Ovary (tissue), 9 donors: Measurements from ENCODE around the gene BMPER. TPM values are rescaled to one million over a fixed set of nuclear protein-coding genes. Genes with fewer than 3 reads are reported as not detected.

Experiments
- DNase-seq, 5 donors: peaks; one replicate each; pipeline ENCODE4 v3.0.0-alpha.2; 2019 to 2020
- H3K27ac ChIP-seq, 2 donors: fragments of 200-600 bp; one replicate each; pipeline versions ENCODE4 v1.5.1 to v1.8.0; 2019 to 2022
- H3K27me3 ChIP-seq: fragments of 200-600 bp; one replicate; pipeline ENCODE4 v1.8.0; 2022
- H3K36me3 ChIP-seq: fragments of 200-600 bp; sonication (generic); one replicate; pipeline ENCODE4 v1.5.1; 2019
- H3K4me1 ChIP-seq: one replicate; pipeline ENCODE4 v1.8.1; 2013; ENCODE audit warnings: mild to moderate bottlenecking, moderate library complexity; ENCODE audit not compliant: insufficient read depth
- H3K4me3 ChIP-seq: fragments of 200-600 bp; sonication (generic); one replicate; pipeline ENCODE4 v1.5.1; 2017
- H3K9me3 ChIP-seq, 2 donors: fragments of 200-600 bp in 1 of 2; sonication (generic) in 1 of 2; one replicate each; pipeline versions ENCODE4 v1.5.1 to v1.8.1; 2013 to 2019; ENCODE audit warnings: mild to moderate bottlenecking in 1 of 2, moderate library complexity in 1 of 2
- EP300 ChIP-seq: sonication (generic); formaldehyde crosslinking; IDR thresholded peaks from one replicate; pipeline ENCODE4 v1.6.1; 2017; ENCODE audit warnings: antibody characterized with exemption
- POLR2A ChIP-seq: fragments of 450-650 bp; IDR thresholded peaks from one replicate; pipeline ENCODE4 v1.6.1; 2017; ENCODE audit warnings: antibody characterized with exemption, mild to moderate bottlenecking, moderate library complexity
- WGBS, 3 donors: extraction: QIAGEN DNeasy Blood & Tissue Kit in 1 of 3; methylation state at CpG; one replicate each; pipeline versions ENCODE4 v1.1.5 to v1.1.7; 2013 to 2017; 5-methylcytosine and 5-hydroxymethylcytosine counted together
- intact Hi-C, 4 donors: fragments of 100-400 bp; cut with DNase I; formaldehyde crosslinking; loops; one replicate each; pipeline versions ENCODE4 v1.11.0 to v1.15.1; 2022 to 2023
- polyA plus RNA-seq, 2 donors: library from polyadenylated mRNA; stranded (reverse); fragments of 200-250 nt in 1 of 2; fragments of 350-450 nt in 1 of 2; fragmentation: Illumina TruSeq in 1 of 2; extraction: RNeasy Lipid Tissue Mini Kit (QIAGEN cat#74804) in 1 of 2; gene quantifications; one replicate each; pipeline ENCODE4 v1.2.3, GENCODE V29; 2013 to 2014
- total RNA-seq, 7 donors: library from RNA; depleted of rRNA in 2 of 7; stranded (reverse); fragments of >200 nt in 2 of 7; fragmentation: NEBNext Ultra II Directional in 3 of 7; extraction: Animal tissue kit (Norgen Biotek cat#: 25700) in 3 of 7; gene quantifications; one replicate each; pipeline versions ENCODE4 v1.1.0 to v1.2.4, GENCODE V29; 2016 to 2023
- TF ChIP-seq, protein P1 (sequence below), 3 donors: fragments of 450-650 bp in 2 of 3; fragments of 200-600 bp in 1 of 3; IDR thresholded peaks; one replicate each; pipeline versions ENCODE4 v1.5.1 to v1.8.0; 2016 to 2022; ENCODE audit warnings: antibody characterized with exemption in 3 of 3, mild to moderate bottlenecking in 1 of 3
- donor health status: DM: no; HTN: no; CAD: no; lungs with moderate emphysema.
- donor health status: DM: no; HTN: no; CAD: no.
- donor health status: Bipolar disorder and iron deficiency.
- donor health status: DM: yes; HTN: yes; CAD: no.
- donor health status: DM: no; HTN: no; CAD: no.
- donor health status: DM: yes; HTN: yes; CAD: no.

Gene BMPER
- total and polyA plus RNA-seq, 9 donors, result 2.9 to 15.3 (median 5.4) TPM

DNA sequence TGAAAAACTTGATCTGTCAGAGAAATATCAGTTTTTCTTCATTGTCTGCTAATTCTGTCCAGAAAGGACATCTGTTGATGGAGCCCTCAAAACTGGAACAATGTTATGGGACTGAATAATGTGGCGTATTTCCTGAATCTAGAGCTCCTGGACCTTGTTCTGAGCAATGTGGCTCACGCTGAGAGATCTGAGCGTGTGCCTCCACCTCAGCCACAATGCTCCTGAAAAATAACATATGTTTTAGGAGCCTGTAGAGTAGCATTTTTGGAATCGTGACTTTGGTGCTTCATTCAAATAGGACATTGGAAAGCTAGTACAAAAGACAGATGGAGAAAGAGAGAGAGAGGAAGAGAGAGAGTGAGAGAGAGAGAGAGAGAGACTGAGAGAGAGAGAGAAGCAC lies 110.3 kb downstream of the BMPER start:
- 91 to 94% (median 91%) methylated on average over 4 of the region's 4 CpGs for WGBS, 3 donors
- Histone ChIP-seq H3K4me3 (no peak overlapping the region), H3K36me3 (no peaks in the 10 kb centered on the region), H3K4me1 (peaks cover 3% of the 10 kb centered on the region), H3K9me3 (no peaks in the 10 kb centered on the region), H3K27me3 (no peaks in the 10 kb centered on the region), H3K27ac (no peak overlapping the region)
- DNase-seq, result no peak
- no peak for TF ChIP-seq EP300
- TF ChIP-seq, protein P1, sequence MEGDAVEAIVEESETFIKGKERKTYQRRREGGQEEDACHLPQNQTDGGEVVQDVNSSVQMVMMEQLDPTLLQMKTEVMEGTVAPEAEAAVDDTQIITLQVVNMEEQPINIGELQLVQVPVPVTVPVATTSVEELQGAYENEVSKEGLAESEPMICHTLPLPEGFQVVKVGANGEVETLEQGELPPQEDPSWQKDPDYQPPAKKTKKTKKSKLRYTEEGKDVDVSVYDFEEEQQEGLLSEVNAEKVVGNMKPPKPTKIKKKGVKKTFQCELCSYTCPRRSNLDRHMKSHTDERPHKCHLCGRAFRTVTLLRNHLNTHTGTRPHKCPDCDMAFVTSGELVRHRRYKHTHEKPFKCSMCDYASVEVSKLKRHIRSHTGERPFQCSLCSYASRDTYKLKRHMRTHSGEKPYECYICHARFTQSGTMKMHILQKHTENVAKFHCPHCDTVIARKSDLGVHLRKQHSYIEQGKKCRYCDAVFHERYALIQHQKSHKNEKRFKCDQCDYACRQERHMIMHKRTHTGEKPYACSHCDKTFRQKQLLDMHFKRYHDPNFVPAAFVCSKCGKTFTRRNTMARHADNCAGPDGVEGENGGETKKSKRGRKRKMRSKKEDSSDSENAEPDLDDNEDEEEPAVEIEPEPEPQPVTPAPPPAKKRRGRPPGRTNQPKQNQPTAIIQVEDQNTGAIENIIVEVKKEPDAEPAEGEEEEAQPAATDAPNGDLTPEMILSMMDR (IDR thresholded peaks at IDR 0.05), result no peak
- TF ChIP-seq POLR2A, result no peak
- intact Hi-C loops, result no loop called here

DNA sequence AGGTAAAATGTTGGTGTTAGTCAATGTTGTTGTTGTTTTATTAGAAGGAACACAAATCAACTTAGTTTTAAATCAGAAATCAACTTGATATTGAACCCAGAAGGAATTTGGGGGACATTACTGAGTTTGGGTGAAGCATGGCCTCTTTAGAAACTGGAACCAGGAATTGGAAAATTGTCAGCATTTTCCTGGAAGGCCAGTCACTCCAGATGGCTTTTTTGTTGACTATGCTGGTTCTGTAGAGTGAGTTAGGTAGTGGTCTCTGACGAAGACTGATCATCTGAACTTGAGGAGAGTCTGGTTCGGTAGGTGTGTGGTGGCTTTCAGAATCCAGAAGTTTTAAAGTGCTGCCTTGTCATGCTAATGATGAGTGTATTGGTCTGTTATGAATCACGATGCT lies 111.5 kb downstream of the BMPER start:
- intact Hi-C loops, result no loop called here
- Histone ChIP-seq H3K27me3 (no peaks in the 10 kb centered on the region), H3K36me3 (no peaks in the 10 kb centered on the region), H3K4me3 (no peak overlapping the region), H3K4me1 (peaks cover 3% of the 10 kb centered on the region), H3K9me3 (no peaks in the 10 kb centered on the region), H3K27ac (no peak overlapping the region)
- 92 to 95% (median 93%) methylated on average over 3 of the region's 3 CpGs for WGBS, 3 donors
- DNase-seq, result no peak
- TF ChIP-seq, protein P1 (IDR thresholded peaks at IDR 0.05), result no peak
- TF ChIP-seq POLR2A (no peak), EP300 (no peak)

DNA sequence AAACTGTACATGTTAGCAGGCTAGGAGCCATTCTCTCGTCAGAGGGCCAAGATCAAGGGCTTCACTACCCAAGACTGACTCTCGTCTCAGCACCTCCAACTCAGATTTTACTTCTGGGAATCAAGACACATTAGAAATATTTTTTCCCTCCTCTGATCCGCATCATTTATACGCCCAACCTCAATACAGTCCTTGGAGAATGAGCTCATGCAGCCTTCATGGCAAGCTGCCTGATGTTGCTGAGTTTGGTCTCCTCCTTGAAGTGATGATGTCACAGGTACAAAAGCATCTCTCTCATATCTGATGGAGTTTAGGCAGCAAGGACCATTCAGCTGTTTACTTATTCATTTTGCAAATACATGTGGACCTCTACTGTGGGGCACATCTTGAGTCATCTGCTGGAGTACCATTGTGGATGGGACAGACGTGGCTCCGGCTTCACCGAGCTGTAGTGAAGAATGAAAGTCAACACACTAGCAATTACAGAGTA lies 114.0 kb downstream of the BMPER start:
- no peaks in the 10 kb centered on the region for H3K27me3 ChIP-seq
- no peak for TF ChIP-seq EP300
- TF ChIP-seq POLR2A, result no peak
- TF ChIP-seq, protein P1 (IDR thresholded peaks at IDR 0.05), result no peak
- no peak for DNase-seq
- H3K4me3 ChIP-seq, result no peak overlapping the region
- H3K27ac ChIP-seq, result no peak overlapping the region
- no peaks in the 10 kb centered on the region for H3K36me3 ChIP-seq
- H3K9me3 ChIP-seq, result no peaks in the 10 kb centered on the region
- intact Hi-C loops, result no loop called here
- no peaks in the 10 kb centered on the region for H3K4me1 ChIP-seq
- 89 to 95% (median 90%) methylated on average over 7 of the region's 7 CpGs for WGBS, 3 donors

DNA sequence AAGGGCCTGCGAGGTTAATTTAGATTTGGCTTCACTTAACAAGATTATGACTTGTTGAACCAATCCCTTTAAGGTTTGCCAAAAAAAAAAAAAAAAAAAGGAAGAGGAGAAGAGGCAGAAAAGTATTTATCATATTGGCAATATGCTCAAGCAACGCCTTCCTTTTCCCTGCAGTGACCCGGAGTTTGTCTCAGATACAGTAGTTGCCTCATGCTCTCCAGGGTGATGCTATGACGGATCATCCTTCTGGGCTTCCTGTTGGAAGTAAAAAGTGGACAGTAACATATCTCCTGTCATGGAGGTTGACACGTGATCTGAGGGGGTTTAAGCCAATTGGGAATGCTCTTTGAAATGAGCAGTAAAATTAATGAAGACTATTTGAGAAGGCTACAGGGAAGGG lies 117.3 kb downstream of the BMPER start:
- WGBS, 3 donors, result 85 to 95% (median 94%) methylated on average over 5 of the region's 5 CpGs
- no peak for DNase-seq

More for the DNA sequence above, 117.3 kb downstream of the BMPER start:
- TF ChIP-seq EP300, result no peak
- TF ChIP-seq, protein P1 (IDR thresholded peaks at IDR 0.05), result no peak
- no peak for TF ChIP-seq POLR2A
- intact Hi-C loops, result no loop called here
- H3K4me3 ChIP-seq, result no peak overlapping the region
- H3K27me3 ChIP-seq, result no peaks in the 10 kb centered on the region
- no peaks in the 10 kb centered on the region for H3K9me3 ChIP-seq
- no peaks in the 10 kb centered on the region for H3K4me1 ChIP-seq
- H3K27ac ChIP-seq, result no peak overlapping the region
- H3K36me3 ChIP-seq, result no peaks in the 10 kb centered on the region
